Measurements from ENCODE around the gene PPP1R9A.

The PPP1R9A gene

GRCh38 chr7:95304990-95305389 lies 397.6 kb downstream of the PPP1R9A start:
- in situ Hi-C loops (cut with MboI; ENCODE audit: low sequenced_read_pairs) = no loop called here

DNA sequence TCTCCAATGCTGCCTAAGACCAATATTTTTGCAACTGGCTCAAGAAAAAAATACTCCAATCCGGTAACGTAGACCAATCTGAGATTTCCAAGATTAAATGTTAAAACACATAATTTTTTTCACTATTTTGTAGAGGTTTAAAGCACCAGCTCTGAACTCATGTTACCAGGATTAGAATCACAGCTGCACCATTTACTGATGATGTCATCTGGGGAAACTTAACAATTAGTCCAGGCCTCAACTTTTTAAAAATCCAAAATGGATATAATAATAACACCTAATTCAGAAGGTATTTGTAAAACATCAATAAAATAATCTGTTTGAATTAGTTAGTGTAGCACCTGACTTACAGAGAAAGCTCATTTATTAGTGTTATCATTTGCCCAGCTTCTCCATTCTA lies 402.6 kb downstream of the PPP1R9A start:
- in situ Hi-C loops (cut with MboI; ENCODE audit: low sequenced_read_pairs) = no loop called here

DNA sequence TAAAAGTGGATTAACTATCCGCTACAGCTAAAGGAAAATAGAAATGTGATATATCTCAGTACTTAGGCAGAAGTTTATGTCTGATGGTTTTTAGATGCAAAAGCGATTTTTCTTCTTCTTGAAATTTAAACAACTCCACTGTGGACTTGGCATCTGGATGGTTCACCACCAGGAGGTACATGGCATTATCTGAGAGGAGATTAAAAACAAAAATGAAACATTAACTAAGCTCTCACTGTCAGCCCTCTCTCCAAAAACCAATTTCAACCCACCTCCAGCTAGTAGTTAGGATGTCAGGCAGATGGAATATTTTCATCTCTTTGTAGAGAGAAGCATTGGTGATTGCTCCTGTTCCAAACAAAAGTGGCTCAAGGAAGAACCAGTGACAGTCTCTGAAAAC lies 404.0 kb downstream of the PPP1R9A start:
- in situ Hi-C loops (cut with MboI; ENCODE audit: low sequenced_read_pairs) = no loop called here

DNA sequence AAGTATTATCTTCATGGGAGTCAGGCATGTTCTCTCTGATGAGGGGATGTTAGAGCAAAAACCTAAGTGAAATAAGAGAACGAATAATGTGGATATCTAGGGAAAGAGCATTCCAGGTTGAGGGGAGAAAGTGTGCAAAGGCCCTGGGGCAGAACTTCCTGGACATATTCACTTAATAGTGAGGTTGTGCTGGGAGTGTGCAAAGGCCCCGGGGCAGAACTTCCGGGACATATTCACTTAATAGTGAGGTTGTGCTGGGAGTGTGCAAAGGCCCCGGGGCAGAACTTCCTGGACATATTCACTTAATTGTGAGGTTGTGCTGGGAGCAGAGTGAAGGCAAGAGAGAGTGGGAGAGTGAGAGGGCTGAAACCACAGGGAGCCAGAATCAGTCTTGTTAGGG lies 405.2 kb downstream of the PPP1R9A start:
- in situ Hi-C loops (cut with MboI; ENCODE audit: low sequenced_read_pairs) = no loop called here

GRCh38 chr7:95316588-95316987 lies 409.2 kb downstream of the PPP1R9A start:
- in situ Hi-C loops (cut with MboI; ENCODE audit: low sequenced_read_pairs) = no loop called here

DNA sequence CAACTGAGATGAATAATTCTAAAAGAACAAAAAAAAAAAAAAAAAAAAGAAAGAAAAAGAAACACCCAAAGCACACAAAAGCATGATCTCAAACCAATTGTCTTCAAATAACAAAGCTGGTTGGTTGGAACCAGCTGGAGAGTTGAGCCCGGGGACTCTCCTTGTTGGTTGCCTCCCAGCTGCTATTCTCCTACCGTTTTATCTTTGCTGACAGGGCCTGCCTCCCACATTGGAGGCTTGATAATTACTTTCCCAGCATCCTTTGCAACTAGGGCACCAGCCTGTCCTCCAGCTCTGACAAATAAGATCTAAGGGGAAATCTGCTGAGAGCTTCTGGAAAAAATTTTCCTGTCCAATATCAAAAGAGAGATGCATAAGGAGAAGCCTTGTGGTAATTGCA lies 410.2 kb downstream of the PPP1R9A start:
- in situ Hi-C loops (cut with MboI; ENCODE audit: low sequenced_read_pairs) = no loop called here

- in situ Hi-C loops (cut with MboI; ENCODE audit: low sequenced_read_pairs) = no loop called here
These were observed 410.6 kb downstream of the PPP1R9A start for GRCh38 chr7:95317966-95318365.

DNA sequence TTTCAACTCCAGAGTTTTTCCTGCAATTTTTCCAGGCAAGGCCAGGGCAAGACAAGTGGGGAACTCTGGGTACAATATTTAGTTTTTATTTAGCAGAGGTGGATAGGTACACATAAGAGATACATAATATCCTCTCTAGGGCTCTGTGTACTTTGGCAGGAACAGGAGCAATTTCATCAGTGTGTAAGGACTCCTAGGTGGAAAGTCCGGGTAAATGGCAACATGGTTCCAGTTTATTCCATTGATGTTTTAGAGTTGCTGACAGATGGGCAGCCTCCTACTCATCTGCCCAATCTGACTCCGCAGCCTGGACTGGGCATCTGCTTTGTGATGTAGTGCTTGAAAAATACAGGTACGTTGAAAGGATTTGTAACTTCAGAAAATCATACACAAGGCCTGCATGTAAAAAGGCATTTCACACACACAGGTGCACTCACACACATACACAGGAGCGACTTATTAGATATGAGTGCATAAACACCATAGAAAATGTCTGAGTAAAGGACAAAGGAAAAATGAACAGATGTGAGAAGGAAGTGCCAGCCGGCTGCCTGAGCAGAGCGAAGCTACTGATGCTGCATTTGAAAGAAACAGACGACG lies 411.2 kb downstream of the PPP1R9A start:
- in situ Hi-C loops (cut with MboI; ENCODE audit: low sequenced_read_pairs) = no loop called here

DNA sequence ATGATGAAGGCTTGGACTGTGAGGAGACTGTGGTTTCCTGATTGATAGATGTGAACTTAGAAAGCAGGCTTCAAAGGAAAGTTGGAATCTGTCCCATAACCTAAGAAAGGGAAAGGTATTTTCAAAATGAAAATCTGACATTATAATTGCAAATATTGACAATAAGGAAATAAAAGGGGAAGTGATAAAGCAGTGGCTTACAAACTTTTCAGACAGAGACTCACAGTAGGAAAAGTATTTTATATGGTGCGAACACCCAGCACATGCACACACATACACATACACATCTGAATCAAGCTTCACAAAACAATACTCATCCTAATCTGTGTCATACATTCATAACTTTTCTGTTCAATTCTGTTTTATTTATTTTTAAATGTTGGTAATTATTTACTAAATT lies 412.2 kb downstream of the PPP1R9A start:
- in situ Hi-C loops (cut with MboI; ENCODE audit: low sequenced_read_pairs) = no loop called here

GRCh38 chr7:95320651-95321050 lies 413.3 kb downstream of the PPP1R9A start:
- in situ Hi-C loops (cut with MboI; ENCODE audit: low sequenced_read_pairs) = no loop called here

DNA sequence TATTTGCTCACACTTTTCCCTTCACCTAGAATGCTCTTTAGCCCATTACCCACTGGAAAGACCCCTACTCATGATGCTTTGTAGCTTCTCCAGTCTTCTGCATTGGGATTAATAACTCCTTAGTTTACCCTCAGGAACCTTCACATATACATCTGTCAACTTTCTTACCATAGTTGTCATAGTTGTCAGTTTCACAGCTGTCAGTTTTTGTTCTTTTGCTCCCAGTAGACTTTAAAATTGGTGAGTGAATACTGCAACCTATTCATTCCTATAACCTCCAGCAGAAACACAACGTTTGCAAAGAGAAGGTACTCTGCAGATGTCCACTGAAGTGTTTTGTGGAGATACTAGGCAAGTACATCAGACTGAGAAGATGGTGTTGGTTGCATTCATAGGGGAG lies 414.3 kb downstream of the PPP1R9A start:
- in situ Hi-C loops (cut with MboI; ENCODE audit: low sequenced_read_pairs) = no loop called here

GRCh38 chr7:95322396-95322795 lies 415.0 kb downstream of the PPP1R9A start:
- in situ Hi-C loops (cut with MboI; ENCODE audit: low sequenced_read_pairs) = no loop called here

- in situ Hi-C loops (cut with MboI; ENCODE audit: low sequenced_read_pairs) = no loop called here
These were observed 415.5 kb downstream of the PPP1R9A start for GRCh38 chr7:95322854-95323253.

DNA sequence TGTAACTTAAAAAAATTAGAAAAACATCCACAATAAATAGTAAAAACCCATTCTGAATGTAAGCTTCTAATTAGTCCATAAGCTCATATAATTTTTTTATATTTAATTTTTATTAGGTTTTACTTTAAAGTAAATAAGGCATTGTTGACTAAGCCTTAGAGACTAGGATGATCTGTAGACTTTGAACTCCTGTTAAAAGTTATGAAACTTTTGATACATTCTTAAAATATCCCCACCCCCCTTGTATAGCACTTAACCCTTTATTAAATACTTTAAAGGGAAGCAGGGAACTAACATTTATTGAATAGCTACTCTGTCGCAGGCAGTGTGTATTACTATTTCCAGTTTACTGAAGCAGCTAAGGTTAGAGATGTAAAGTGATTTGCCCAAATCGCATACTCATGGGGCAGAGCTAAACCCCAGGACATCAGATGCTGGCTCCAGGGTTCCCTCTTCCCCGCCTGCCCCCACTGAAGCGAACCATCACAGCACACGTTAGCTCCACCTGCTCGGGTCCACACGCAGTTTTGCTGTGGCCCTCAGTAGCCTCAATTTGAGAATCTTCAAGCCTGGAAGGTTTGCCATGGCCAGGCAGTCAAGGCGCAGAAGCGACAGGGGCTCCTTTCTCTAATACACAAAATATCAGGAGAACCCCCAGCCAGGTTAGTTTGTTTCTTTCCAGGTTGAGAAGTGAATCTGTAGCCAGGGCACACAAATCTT lies 416.2 kb downstream of the PPP1R9A start:
- in situ Hi-C loops (cut with MboI; ENCODE audit: low sequenced_read_pairs) = no loop called here

- in situ Hi-C loops (cut with MboI; ENCODE audit: low sequenced_read_pairs) = no loop called here
These were observed 417.0 kb downstream of the PPP1R9A start, which contains the start of gene PON1 for GRCh38 chr7:95324431-95324830. PON1 (minus strand) TSS chr7:95324532; CDS start chr7:95324475, 57 bp downstream.

DNA sequence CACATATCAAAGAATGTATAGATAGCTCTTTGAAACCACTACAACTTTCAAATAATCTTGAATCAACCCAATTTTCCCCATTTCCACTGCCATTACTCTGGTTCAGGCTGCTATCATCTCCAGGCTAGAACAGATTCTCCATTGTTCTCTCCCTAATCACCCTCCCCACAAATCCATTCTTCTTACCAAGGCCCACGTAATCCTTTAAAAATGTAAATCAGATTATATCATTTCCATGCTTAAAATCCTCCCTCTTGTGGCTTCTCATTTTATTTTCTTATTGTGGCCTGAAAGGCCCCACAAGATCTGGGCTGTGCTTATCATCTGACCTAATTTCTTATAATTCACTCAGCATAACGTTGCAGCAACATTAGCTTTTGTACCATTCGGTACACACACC lies 420.0 kb downstream of the PPP1R9A start:
- in situ Hi-C loops (cut with MboI; ENCODE audit: low sequenced_read_pairs) = no loop called here

GRCh38 chr7:95330204-95330960 lies 423.0 kb downstream of the PPP1R9A start:
- in situ Hi-C loops (cut with MboI; ENCODE audit: low sequenced_read_pairs) = no loop called here

DNA sequence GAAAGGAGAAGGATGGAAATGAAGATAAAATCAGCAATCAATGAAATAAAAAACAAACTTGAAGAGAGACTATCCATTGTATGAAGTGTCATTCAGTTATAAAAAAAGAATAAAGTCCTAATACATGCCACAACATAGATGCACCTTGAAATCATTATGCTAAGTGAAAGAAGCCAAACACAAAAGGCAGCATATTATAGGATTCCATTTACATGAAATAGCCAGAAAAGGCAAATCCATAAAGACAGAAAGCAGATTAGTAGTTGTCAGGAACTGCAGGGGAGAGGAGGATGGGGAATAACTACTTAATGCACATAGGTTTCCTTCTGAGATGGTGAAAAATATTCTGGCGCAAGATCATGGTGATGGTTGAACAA lies 423.6 kb downstream of the PPP1R9A start:
- in situ Hi-C loops (cut with MboI; ENCODE audit: low sequenced_read_pairs) = no loop called here

DNA sequence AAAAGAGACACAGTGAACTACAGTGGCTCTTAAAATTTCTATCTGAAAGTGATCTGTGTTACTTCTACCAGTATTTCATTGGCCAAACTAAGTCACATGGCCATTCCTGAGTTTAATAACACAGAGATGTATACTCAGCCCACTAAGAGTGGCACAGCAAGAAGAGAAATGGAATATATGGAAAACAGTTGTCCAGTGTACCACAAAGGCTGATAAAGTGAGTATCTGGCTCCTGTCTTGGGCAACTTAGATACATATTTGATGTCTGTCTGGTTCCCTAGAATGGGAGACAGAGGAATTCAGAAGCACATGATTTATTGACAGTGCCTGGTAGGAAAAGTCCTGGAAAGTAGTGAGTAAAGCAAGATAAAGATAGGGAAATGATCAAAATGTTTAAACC lies 427.1 kb downstream of the PPP1R9A start:
- in situ Hi-C loops (cut with MboI; ENCODE audit: low sequenced_read_pairs) = no loop called here

GRCh38 chr7:95335093-95335492 lies 427.7 kb downstream of the PPP1R9A start:
- in situ Hi-C loops (cut with MboI; ENCODE audit: low sequenced_read_pairs) = no loop called here

- in situ Hi-C loops (cut with MboI; ENCODE audit: low sequenced_read_pairs) = no loop called here
These were observed 431.4 kb downstream of the PPP1R9A start for GRCh38 chr7:95338832-95339231.

DNA sequence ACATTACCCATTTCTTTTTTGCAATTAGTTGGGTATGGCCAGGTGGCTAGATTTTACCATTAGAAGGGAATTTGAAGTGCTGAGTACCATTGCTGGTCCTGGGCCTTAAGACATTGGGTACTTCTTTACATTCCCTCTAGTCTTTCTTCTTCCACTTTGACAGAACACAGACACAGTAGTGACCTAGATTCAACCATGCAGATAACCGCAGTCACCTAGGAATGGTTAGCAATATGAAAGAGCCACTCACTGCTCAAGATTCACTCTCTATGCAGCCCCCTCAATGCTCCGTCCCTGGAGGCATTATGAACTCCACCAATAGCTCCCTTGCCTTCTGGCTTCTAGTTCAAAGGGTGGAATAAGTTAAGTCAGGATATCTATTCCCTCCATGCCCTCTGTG lies 433.1 kb downstream of the PPP1R9A start:
- in situ Hi-C loops (cut with MboI; ENCODE audit: low sequenced_read_pairs) = no loop called here
